HEK293 (cell line): ENCODE results near the gene RYR2.

Experiments
- CTCF ChIA-PET: fragments of 350-600 bp; formaldehyde crosslinking; extraction: SDS; loops from one replicate; lab custom pipeline; 2021; ENCODE audit warnings: antibody characterized with exemption; lab: Yijun Ruan, JAX
- POLR2A ChIA-PET: fragments of 300-600 bp; formaldehyde crosslinking; extraction: SDS; loops from one replicate; lab custom pipeline; 2020; ENCODE audit warnings: antibody characterized with exemption, inconsistent platforms; lab: Yijun Ruan, JAX
- H3K27ac ChIP-seq: fragments of 200-500 bp; sonication (Bioruptor generic); 2 replicates; pipeline ENCODE4 v1.5.1; 2014; ENCODE audit warnings: low read depth, low read length, control low read depth, inconsistent platforms; ENCODE audit errors: extremely low read depth
- H3K36me3 ChIP-seq, 2 experiments: fragments of 200-500 bp in 1 of 2; sonication (Bioruptor generic) in 1 of 2; 1 replicate in 1 of 2; 2 replicates in 1 of 2; pipeline ENCODE4 v1.5.1; 2014 to 2017; ENCODE audit warnings: inconsistent platforms in 2 of 2, low read length in 2 of 2; ENCODE audit not compliant: control insufficient read depth in 2 of 2, insufficient read depth in 1 of 2
- H3K4me1 ChIP-seq: fragments of 200-500 bp; sonication (Bioruptor generic); 2 replicates; pipeline ENCODE4 v1.5.1; 2014; ENCODE audit warnings: mild to moderate bottlenecking, low read length, inconsistent platforms; ENCODE audit not compliant: control insufficient read depth, insufficient read depth
- H3K4me3 ChIP-seq: 2 replicates; pipeline ENCODE4 v1.5.1; 2011; ENCODE audit warnings: low read depth, mild to moderate bottlenecking, control low read depth, low read length, moderate library complexity
- H3K9me3 ChIP-seq: fragments of 200-500 bp; sonication (Bioruptor generic); 2 replicates; pipeline ENCODE4 v1.5.1; 2014; ENCODE audit warnings: low read depth, low read length, inconsistent platforms; ENCODE audit not compliant: control insufficient read depth, insufficient read depth
- GFI1B ChIP-seq: fragments of 450-650 bp; formaldehyde crosslinking; IDR thresholded peaks from 2 replicates; pipeline ENCODE4 v1.5.1; 2016; ENCODE audit warnings: missing biosample characterization, missing genetic modification characterization
- HOXD13 ChIP-seq: sonication (generic); formaldehyde crosslinking; IDR thresholded peaks from 2 replicates; pipeline ENCODE4 v1.8.0; 2022; ENCODE audit warnings: missing genetic modification reagents, borderline replicate concordance
- IKZF3 ChIP-seq: fragments of 450-650 bp; IDR thresholded peaks from 2 replicates; pipeline ENCODE4 v1.5.0; 2018; ENCODE audit warnings: missing biosample characterization, mild to moderate bottlenecking, missing genetic modification characterization, moderate library complexity
- OSR2 ChIP-seq: fragments of 450-650 bp; formaldehyde crosslinking; IDR thresholded peaks from 2 replicates; pipeline ENCODE4 v1.5.1; 2016; ENCODE audit warnings: missing biosample characterization, missing genetic modification characterization
- OVOL3 ChIP-seq: fragments of 450-650 bp; formaldehyde crosslinking; IDR thresholded peaks from 2 replicates; pipeline ENCODE4 v1.5.1; 2016; ENCODE audit warnings: missing biosample characterization, missing genetic modification characterization
- SCRT1 ChIP-seq: fragments of 450-650 bp; formaldehyde crosslinking; IDR thresholded peaks from 2 replicates; pipeline ENCODE4 v1.5.1; 2016; ENCODE audit warnings: missing biosample characterization, missing genetic modification characterization, borderline replicate concordance
- SCRT2 ChIP-seq: fragments of 450-650 bp; formaldehyde crosslinking; IDR thresholded peaks from 2 replicates; pipeline ENCODE4 v1.5.1; 2016; ENCODE audit warnings: missing biosample characterization, missing genetic modification characterization
- YY2 ChIP-seq: fragments of 450-650 bp; formaldehyde crosslinking; IDR thresholded peaks from 2 replicates; pipeline ENCODE4 v1.5.1; 2016; ENCODE audit warnings: missing biosample characterization, missing genetic modification characterization
- ZBTB8A ChIP-seq: fragments of 450-650 bp; formaldehyde crosslinking; IDR thresholded peaks from 2 replicates; pipeline ENCODE4 v1.5.1; 2016; ENCODE audit warnings: missing biosample characterization, missing genetic modification characterization
- ZFP41 ChIP-seq: fragments of 450-650 bp; formaldehyde crosslinking; IDR thresholded peaks from 2 replicates; pipeline ENCODE4 v1.5.1; 2016; ENCODE audit warnings: missing biosample characterization, missing genetic modification characterization, borderline replicate concordance
- ZNF214 ChIP-seq: fragments of 450-650 bp; formaldehyde crosslinking; IDR thresholded peaks from 2 replicates; pipeline ENCODE4 v1.5.1; 2017; ENCODE audit warnings: missing biosample characterization, mild to moderate bottlenecking, missing genetic modification characterization, borderline replicate concordance
- ZNF248 ChIP-seq: fragments of 450-650 bp; formaldehyde crosslinking; IDR thresholded peaks from 2 replicates; pipeline ENCODE4 v1.5.1; 2017; ENCODE audit warnings: missing biosample characterization, missing genetic modification characterization
- ZNF354C ChIP-seq: fragments of 450-650 bp; formaldehyde crosslinking; IDR thresholded peaks from 2 replicates; pipeline ENCODE4 v1.5.1; 2016; ENCODE audit warnings: missing biosample characterization, missing genetic modification characterization, low read depth, borderline replicate concordance
- ZNF416 ChIP-seq: fragments of 450-650 bp; formaldehyde crosslinking; IDR thresholded peaks from 2 replicates; pipeline ENCODE4 v1.5.1; 2016; ENCODE audit warnings: missing biosample characterization, missing genetic modification characterization
- ZNF623 ChIP-seq: fragments of 450-650 bp; formaldehyde crosslinking; IDR thresholded peaks from 2 replicates; pipeline ENCODE4 v1.5.1; 2016; ENCODE audit warnings: missing biosample characterization, missing genetic modification characterization
- ZNF654 ChIP-seq: fragments of 450-650 bp; formaldehyde crosslinking; IDR thresholded peaks from 2 replicates; pipeline ENCODE4 v1.5.1; 2016; ENCODE audit warnings: low read depth, missing biosample characterization, missing genetic modification characterization
- ZNF677 ChIP-seq: fragments of 450-650 bp; IDR thresholded peaks from 2 replicates; pipeline ENCODE4 v1.5.0; 2018; ENCODE audit warnings: missing biosample characterization, mild to moderate bottlenecking, missing genetic modification characterization, moderate library complexity
- ZNF792 ChIP-seq: fragments of 450-650 bp; formaldehyde crosslinking; IDR thresholded peaks from 2 replicates; pipeline ENCODE4 v1.5.1; 2016; ENCODE audit warnings: missing biosample characterization, missing genetic modification characterization
- ZNF843 ChIP-seq: fragments of 450-650 bp; formaldehyde crosslinking; IDR thresholded peaks from 2 replicates; pipeline ENCODE4 v1.5.1; 2016; ENCODE audit warnings: missing biosample characterization, missing genetic modification characterization
- TF ChIP-seq, protein P1 (sequence below): fragments of 450-650 bp; formaldehyde crosslinking; IDR thresholded peaks from 2 replicates; pipeline ENCODE4 v1.5.1; 2016; ENCODE audit warnings: missing biosample characterization, missing genetic modification characterization, borderline replicate concordance

Gene RYR2

DNA sequence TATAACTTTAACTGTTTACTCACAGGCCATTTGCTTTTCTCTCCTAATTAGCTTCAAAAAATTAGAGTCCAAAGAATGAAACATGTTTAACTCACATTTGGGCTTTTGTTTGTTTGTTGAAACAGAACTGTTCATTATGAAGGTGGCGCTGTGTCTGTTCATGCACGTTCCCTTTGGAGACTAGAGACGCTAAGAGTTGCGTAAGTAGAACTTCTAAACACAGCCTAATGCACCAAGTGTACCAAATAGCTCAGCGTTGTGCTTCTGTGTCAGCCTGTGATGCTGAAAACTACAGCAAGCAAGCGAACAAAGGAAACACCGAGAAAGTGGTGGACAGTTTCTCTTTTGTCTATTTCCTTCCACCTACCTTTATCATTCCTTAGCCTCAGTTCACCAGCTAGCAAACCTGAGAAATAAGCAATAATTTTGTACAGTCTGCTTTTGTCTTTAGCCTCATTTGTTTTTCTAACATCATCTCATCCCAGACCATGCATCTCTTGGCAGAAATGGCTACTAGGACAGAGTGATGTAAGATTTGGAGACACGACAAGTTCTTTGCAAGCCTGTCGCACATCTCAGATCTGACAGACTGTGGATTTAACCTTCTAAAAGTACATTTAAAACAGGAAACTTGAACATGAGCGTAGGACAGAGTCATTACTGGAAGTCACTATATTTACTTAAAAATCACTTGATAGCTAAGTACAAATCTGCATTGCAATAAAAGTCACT is 375.1 kb downstream of the RYR2 start:
- no peaks in the 10 kb centered on the region for H3K36me3 ChIP-seq
- CTCF ChIA-PET = no interaction called here
- H3K27ac ChIP-seq = no peak overlapping the region
- no peak overlapping the region for H3K4me3 ChIP-seq
- POLR2A ChIA-PET = no interaction called here
- H3K9me3 ChIP-seq = no peaks in the 10 kb centered on the region; the same call in 1 of the 2 replicates
- H3K4me1 ChIP-seq = no peaks in the 10 kb centered on the region
- TF ChIP-seq SCRT2 (peak; percentile 86), ZNF214 (tag by site-specific recombination) (no peak), ZBTB8A (tag by site-specific recombination) (no peak), SCRT1 (peak; percentile 47; the same call in 1 of the 2 replicates)

DNA sequence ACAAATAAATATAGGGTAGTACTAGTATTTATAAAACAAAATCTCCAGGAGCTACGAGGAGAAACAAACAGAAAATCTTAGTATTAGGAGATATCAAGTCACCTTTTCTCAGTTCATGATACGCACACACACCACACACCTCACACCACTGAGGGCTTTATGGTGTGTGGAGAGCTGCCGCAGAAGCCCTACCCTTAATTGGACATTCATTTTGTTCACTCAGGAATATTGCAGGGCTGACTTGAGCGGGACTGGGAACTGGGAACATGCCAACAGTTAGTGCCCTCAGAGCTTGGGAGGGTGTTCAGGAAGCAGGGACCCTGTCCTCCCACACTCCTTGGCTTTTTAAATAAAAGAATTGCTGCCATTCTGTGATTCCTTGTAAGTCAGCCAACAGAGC is 386.8 kb downstream of the RYR2 start:
- no peaks in the 10 kb centered on the region for H3K36me3 ChIP-seq
- H3K9me3 ChIP-seq = no peaks in the 10 kb centered on the region
- no peak for TF ChIP-seq ZNF843 (tag by site-specific recombination)
- TF ChIP-seq OSR2 (tag by site-specific recombination) = no peak
- TF ChIP-seq, all 188 proteins: peak for 0
- Histone ChIP-seq H3K4me1 (no peaks in the 10 kb centered on the region), H3K27ac (no peak overlapping the region), H3K4me3 (no peak overlapping the region)
- CTCF ChIA-PET = interaction anchor here (0.7 to 1.0 kb wide), 3 partner anchors 11 to 133 kb away, joined by 3 to 4 read pairs (median 3); no protein-coding TSS in a partner anchor
- POLR2A ChIA-PET = no interaction called here

DNA sequence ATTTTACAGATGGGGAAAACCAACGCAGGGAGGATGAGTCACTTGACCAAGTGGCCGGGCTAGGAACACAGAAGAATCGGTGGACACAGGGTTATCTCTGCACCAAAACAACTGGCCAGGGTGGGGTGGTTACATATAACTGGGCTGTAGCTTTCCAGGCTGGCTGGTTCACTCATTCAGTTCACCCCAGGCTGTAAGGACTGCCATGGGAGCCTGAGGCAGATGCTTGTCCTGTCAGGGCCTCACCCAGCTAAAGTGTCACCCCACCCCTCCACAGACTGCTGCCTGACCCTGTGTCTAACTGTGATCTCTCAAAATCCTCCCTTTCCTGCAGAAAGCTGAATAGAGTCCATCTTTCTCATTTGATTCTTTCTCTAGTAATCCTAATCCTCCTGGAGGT is 387.3 kb downstream of the RYR2 start:
- Histone ChIP-seq H3K4me1 (no peaks in the 10 kb centered on the region), H3K4me3 (no peak overlapping the region), H3K9me3 (no peaks in the 10 kb centered on the region), H3K27ac (no peak overlapping the region), H3K36me3 (no peaks in the 10 kb centered on the region)
- ChIA-PET CTCF (interaction anchor here (0.5 to 2.0 kb wide), 3 partner anchors 11 to 1213 kb away, joined by 3 to 7 read pairs (median 3); no protein-coding TSS in a partner anchor), POLR2A (no interaction called here)
- TF ChIP-seq ZNF654 (tag by site-specific recombination) (no peak), ZNF416 (no peak), GFI1B (no peak)

DNA sequence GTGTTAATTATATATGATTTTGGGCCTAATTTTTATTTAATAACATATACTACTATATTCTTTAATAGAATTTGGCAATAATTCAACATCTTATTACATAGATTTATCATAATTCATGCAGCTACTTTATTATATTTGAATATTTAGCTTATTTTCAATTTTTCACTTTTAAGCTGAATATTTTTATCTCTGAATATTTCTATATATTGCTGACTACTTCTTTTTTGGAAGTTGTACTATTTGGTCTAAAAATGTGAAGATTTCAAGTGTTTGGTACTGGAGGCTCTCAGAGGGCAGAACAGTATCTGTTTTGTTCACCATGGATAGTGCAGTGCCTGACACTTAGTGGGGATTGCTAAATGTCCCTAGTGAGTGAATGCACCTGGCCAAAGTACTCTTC is 389.5 kb downstream of the RYR2 start:
- H3K9me3 ChIP-seq = no peaks in the 10 kb centered on the region
- H3K27ac ChIP-seq = no peak overlapping the region
- ChIA-PET POLR2A (no interaction called here), CTCF (interaction anchor here (0.6 to 1.8 kb wide), 2 partner anchors 24 to 130 kb away, joined by 3 to 8 read pairs; no protein-coding TSS in a partner anchor)
- TF ChIP-seq HOXD13 (CRISPR knock-in tag) (no peak), ZNF623 (no peak), OVOL3 (tag by site-specific recombination) (no peak), IKZF3 (tag by site-specific recombination) (no peak), ZNF354C (tag by site-specific recombination) (no peak), ZNF843 (tag by site-specific recombination) (no peak), YY2 (no peak), ZNF792 (tag by site-specific recombination) (no peak), ZNF677 (tag by site-specific recombination) (no peak), ZFP41 (tag by site-specific recombination) (no peak), ZNF248 (tag by site-specific recombination) (no peak)
- TF ChIP-seq, protein P1, sequence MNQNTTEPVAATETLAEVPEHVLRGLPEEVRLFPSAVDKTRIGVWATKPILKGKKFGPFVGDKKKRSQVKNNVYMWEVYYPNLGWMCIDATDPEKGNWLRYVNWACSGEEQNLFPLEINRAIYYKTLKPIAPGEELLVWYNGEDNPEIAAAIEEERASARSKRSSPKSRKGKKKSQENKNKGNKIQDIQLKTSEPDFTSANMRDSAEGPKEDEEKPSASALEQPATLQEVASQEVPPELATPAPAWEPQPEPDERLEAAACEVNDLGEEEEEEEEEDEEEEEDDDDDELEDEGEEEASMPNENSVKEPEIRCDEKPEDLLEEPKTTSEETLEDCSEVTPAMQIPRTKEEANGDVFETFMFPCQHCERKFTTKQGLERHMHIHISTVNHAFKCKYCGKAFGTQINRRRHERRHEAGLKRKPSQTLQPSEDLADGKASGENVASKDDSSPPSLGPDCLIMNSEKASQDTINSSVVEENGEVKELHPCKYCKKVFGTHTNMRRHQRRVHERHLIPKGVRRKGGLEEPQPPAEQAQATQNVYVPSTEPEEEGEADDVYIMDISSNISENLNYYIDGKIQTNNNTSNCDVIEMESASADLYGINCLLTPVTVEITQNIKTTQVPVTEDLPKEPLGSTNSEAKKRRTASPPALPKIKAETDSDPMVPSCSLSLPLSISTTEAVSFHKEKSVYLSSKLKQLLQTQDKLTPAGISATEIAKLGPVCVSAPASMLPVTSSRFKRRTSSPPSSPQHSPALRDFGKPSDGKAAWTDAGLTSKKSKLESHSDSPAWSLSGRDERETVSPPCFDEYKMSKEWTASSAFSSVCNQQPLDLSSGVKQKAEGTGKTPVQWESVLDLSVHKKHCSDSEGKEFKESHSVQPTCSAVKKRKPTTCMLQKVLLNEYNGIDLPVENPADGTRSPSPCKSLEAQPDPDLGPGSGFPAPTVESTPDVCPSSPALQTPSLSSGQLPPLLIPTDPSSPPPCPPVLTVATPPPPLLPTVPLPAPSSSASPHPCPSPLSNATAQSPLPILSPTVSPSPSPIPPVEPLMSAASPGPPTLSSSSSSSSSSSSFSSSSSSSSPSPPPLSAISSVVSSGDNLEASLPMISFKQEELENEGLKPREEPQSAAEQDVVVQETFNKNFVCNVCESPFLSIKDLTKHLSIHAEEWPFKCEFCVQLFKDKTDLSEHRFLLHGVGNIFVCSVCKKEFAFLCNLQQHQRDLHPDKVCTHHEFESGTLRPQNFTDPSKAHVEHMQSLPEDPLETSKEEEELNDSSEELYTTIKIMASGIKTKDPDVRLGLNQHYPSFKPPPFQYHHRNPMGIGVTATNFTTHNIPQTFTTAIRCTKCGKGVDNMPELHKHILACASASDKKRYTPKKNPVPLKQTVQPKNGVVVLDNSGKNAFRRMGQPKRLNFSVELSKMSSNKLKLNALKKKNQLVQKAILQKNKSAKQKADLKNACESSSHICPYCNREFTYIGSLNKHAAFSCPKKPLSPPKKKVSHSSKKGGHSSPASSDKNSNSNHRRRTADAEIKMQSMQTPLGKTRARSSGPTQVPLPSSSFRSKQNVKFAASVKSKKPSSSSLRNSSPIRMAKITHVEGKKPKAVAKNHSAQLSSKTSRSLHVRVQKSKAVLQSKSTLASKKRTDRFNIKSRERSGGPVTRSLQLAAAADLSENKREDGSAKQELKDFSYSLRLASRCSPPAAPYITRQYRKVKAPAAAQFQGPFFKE (tag by site-specific recombination) = no peak
- H3K4me3 ChIP-seq = no peak overlapping the region
- no peaks in the 10 kb centered on the region for H3K36me3 ChIP-seq
- H3K4me1 ChIP-seq = no peaks in the 10 kb centered on the region
